NOMO-1 treated with DMSO at 0.1 percent for 48 hours (cell line): ENCODE data around the gene F13A1.

ENCODE experiments used
- DNase-seq: peaks from one replicate; lab custom pipeline; 2025; ENCODE audit not compliant: unreplicated experiment; lab: John Stamatoyannopoulos, UW

F13A1 gene

GRCh38 chr6:6195080-6195479 lies 125.4 kb downstream of the F13A1 start:
- DNase-seq, result no peak

GRCh38 chr6:6193221-6193745 lies 127.2 kb downstream of the F13A1 start:
- no peak for DNase-seq

GRCh38 chr6:6191909-6192308 lies 128.6 kb downstream of the F13A1 start:
- DNase-seq, result no peak

GRCh38 chr6:6191476-6191875 lies 129.0 kb downstream of the F13A1 start:
- no peak for DNase-seq

GRCh38 chr6:6180684-6181083 lies 139.8 kb downstream of the F13A1 start:
- no peak for DNase-seq

GRCh38 chr6:6179858-6180623 lies 140.4 kb downstream of the F13A1 start:
- no peak for DNase-seq

- no peak for DNase-seq
Observed at GRCh38 chr6:6178795-6179194, 141.7 kb downstream of the F13A1 start.

- DNase-seq, result no peak
Observed at GRCh38 chr6:6177754-6178153, 142.7 kb downstream of the F13A1 start.

GRCh38 chr6:6176586-6177228 lies 143.8 kb downstream of the F13A1 start:
- no peak for DNase-seq

- DNase-seq, result no peak
Observed at GRCh38 chr6:6176127-6176526, 144.3 kb downstream of the F13A1 start.

- DNase-seq, result no peak
Observed at GRCh38 chr6:6169141-6169540, 151.3 kb downstream of the F13A1 start.

- no peak for DNase-seq
Observed at GRCh38 chr6:6166064-6166463, 154.4 kb downstream of the F13A1 start.

- DNase-seq, result no peak
Observed at GRCh38 chr6:6164367-6164766, 156.1 kb downstream of the F13A1 start.

- no peak for DNase-seq
Observed at GRCh38 chr6:6154335-6154734, 166.1 kb downstream of the F13A1 start.

- DNase-seq, result no peak
Observed at GRCh38 chr6:6152060-6152459, 168.4 kb downstream of the F13A1 start.

GRCh38 chr6:6148192-6148815 lies 172.2 kb downstream of the F13A1 start:
- no peak for DNase-seq

GRCh38 chr6:6131492-6132109 lies 188.9 kb downstream of the F13A1 start:
- DNase-seq, result peak; percentile 1

- DNase-seq, result no peak
Observed at GRCh38 chr6:6125495-6125894, 195.0 kb downstream of the F13A1 start.

- no peak for DNase-seq
Observed at GRCh38 chr6:6123803-6124202, 196.7 kb downstream of the F13A1 start.

- DNase-seq, result no peak
Observed at GRCh38 chr6:6121943-6122342, 198.5 kb downstream of the F13A1 start.

- peak; percentile 8 for DNase-seq
Observed at GRCh38 chr6:6105472-6106036, 214.9 kb downstream of the F13A1 start.
